Fibroblast of the aortic adventitia (primary cell): ENCODE results near the gene ZNF385B. TPM values are rescaled to one million over a fixed set of nuclear protein-coding genes. Genes with fewer than 3 reads are reported as not detected.

Experiments
- DNase-seq: peaks from one replicate; pipeline ENCODE4 v3.0.0-alpha.2; 2010; ENCODE audit warnings: low read depth
- H3K4me3 ChIP-seq: 2 replicates; pipeline ENCODE4 v1.5.1; 2011; ENCODE audit warnings: low read depth, mild to moderate bottlenecking, control low read depth, low read length, moderate library complexity
- total RNA-seq: library from RNA; depleted of rRNA; stranded (reverse); fragments of >200 nt; gene quantifications from 2 replicates; pipeline ENCODE4 v1.2.3, GENCODE V29; 2012; ENCODE audit warnings: low replicate concordance
- TF ChIP-seq, protein P1 (sequence below): IDR thresholded peaks from 2 replicates; pipeline ENCODE4 v1.5.1; 2011; ENCODE audit warnings: mild to moderate bottlenecking, low read length, control low read depth, inconsistent platforms; ENCODE audit not compliant: insufficient read depth

Gene ZNF385B
- total RNA-seq, 1 donor, result 4.8 TPM

DNA sequence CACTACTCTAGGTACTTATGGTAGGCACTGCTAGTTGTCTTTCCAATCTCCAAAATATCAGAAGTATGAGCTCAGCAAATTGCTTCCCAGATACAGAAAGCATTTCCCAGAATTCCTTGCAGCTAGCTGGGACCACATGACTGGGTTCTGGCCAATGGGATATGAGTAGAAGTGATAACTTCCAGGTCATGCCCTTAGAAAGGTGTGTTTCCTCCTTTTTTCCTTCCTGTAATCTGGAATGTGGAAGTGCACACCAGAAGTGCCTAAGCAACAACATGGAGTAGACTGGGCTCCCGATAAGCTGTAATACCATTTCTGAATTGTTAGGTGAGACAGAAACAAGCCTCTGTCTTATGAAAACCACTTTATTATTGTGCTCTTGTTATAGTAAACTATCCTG is 279.8 kb downstream of the ZNF385B start:
- TF ChIP-seq, protein P1, sequence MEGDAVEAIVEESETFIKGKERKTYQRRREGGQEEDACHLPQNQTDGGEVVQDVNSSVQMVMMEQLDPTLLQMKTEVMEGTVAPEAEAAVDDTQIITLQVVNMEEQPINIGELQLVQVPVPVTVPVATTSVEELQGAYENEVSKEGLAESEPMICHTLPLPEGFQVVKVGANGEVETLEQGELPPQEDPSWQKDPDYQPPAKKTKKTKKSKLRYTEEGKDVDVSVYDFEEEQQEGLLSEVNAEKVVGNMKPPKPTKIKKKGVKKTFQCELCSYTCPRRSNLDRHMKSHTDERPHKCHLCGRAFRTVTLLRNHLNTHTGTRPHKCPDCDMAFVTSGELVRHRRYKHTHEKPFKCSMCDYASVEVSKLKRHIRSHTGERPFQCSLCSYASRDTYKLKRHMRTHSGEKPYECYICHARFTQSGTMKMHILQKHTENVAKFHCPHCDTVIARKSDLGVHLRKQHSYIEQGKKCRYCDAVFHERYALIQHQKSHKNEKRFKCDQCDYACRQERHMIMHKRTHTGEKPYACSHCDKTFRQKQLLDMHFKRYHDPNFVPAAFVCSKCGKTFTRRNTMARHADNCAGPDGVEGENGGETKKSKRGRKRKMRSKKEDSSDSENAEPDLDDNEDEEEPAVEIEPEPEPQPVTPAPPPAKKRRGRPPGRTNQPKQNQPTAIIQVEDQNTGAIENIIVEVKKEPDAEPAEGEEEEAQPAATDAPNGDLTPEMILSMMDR, result no peak

DNA sequence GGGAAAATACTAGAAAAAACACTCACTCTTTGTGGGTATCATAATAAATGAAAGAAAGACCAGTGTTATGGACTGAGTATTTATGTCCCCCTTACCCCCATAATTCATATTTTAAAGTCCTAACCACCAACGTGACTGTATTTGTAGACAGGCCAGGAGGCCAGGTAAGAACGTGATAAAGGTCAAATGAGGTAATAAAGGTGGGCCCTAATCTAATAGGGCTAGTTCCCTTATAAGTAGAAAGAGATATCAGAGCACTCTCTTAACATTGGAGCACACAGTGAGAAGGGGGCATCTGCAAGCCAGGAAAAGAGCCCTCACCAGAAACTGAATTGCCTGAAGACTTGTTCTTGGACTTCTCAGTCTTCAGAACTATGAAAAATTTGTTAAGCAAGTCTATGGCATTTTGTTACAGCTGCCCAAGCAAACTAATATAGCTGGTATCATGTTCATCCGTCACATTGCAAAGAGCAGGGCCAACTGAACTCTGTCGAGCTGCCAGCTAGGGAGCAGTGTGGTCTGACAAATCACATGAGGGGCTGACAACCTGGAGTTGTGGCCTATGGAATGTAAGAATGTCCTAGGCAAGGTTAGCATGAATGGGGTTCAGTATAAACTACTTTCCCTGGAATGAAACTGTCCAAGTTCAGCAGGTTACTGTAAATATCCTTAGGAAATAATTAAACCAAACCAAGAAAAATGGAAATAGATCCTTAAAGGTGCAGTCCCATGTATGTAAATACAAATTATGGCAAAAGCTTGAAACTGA is 280.9 kb downstream of the ZNF385B start:
- TF ChIP-seq, protein P1, result no peak
- no peak overlapping the region for H3K4me3 ChIP-seq
- no peak for DNase-seq

More for the DNA sequence above, 279.8 kb downstream of the ZNF385B start:
- no peak overlapping the region for H3K4me3 ChIP-seq
- DNase-seq, result no peak

DNA sequence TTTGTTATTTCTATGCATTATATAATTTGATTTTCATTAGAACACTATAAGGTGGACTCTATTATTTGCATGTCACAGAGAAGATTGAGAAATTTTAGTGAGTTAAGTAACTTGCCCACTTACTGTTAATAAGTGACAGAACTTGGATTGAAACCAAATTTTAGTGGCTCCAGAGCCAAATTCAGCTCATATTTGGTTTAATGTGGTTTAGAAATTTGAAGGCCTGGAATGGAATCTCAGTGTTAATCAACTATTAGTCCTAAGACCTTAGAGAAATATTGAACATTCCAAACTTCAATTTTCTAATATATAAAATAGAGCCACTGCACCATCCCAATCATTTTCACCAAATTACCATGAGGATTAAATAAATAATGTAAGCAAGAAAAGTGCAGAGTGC is 281.6 kb downstream of the ZNF385B start:
- no peak overlapping the region for H3K4me3 ChIP-seq
- DNase-seq, result no peak
- TF ChIP-seq, protein P1, result no peak

DNA sequence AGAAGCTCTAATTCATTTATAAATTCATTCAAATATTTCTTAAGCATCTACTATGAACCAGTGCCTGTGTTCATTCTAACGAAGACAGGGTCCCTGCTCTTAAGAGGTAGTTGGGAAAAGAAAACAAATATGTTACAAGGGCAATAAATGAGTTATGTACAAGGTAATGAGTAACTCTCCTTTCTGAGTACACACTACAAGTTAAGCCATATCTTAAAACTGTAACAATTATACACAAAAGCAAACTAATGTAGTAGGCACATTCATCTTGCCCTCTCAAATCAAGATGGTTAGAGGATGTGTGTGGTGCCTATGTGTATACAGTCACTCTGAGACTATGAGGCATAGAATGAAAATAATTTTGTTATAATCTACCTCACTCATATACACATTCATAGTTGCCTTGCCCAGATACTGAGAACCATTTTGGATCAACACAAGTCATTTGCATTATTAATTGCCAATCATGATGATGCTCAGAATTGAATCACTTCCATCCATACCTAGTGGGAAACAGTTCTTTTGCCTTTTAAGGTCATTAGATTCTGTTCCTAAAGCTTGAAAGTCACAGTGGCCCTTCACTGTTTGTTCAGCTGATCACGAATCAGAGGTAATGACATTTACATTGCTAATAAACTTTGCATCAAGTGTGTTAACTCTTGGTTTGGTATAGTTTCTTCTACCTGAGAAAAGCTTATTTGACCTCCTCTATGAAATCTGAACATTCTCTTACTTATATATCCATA is 283.1 kb downstream of the ZNF385B start:
- TF ChIP-seq, protein P1, result no peak
- no peak for DNase-seq

DNA sequence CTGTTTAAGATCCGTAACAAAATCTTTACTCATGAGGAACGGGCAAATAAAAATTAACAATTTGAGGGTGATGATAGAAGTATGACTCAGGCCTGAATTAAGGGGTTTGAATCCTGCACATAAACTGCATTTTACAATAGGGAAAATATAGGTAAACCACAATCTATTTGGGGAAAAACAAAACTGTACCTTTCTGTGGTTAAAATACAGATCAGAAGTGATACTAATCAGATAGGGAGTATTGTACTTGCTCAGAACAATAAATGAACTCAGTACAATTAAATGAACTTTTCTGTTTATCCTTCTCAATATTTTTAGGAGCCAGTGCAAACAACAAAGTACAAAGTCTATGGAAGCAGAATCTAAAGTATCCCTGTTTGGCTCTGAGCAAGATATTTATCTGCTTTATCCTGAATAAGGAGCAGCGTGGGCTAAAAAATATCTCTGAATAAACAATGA is 287.3 kb downstream of the ZNF385B start:
- DNase-seq, result no peak
- TF ChIP-seq, protein P1, result no peak
- no peak overlapping the region for H3K4me3 ChIP-seq

More for the DNA sequence above, 283.1 kb downstream of the ZNF385B start:
- no peak overlapping the region for H3K4me3 ChIP-seq

DNA sequence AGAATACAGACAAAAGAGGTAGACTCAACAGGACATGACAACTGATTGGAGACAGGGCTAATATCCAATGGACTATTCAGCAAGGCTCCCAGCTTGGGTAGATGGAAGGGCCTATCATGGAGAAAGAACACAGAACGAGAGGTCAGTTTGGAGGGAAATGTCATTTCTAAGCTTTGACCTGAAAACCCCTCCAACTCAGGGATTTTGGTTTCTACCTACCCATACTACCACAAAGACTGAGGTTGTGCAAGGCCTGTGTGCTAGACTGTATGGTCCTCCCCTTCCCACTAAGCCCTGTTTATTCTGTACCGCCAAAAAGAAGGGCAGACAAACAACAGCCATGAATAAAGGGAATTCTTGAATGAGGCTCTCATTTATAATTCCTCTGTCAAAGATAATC is 288.9 kb downstream of the ZNF385B start:
- H3K4me3 ChIP-seq, result no peak overlapping the region
- TF ChIP-seq, protein P1, result no peak
- DNase-seq, result no peak
